ENCODE results near the gene C1orf115.

- TF ChIP-seq POLR2A (IDR thresholded peaks at IDR 0.05; ENCODE audit: low read length) (no peak), GATA1 (IDR thresholded peaks at IDR 0.05; ENCODE audit: low read depth, low read length) (no peak)
These were observed 5.3 kb upstream of the C1orf115 start for GRCh38 chr1:220684890-220685289.

Data from erythroblast (primary cell).